HG03520 (cell line): Measurements from ENCODE around the gene MUC4.
"Not testable (repeated sequence)": the region's sequence is repeated elsewhere in the genome, so short reads cannot be mapped to it uniquely, and the experiment has no call there.

ENCODE experiments used
- ATAC-seq: cut with Tn5 transposase; IDR thresholded peaks from one replicate; pipeline ENCODE4 v1.9.1; 2021; ENCODE audit warnings: mild to moderate bottlenecking, moderate library complexity; ENCODE audit not compliant: unreplicated experiment

MUC4 gene

GRCh38 chr3:195748661-195749060 is 63.1 kb downstream of the MUC4 start:
- ATAC-seq, result no peak

- ATAC-seq, result no peak
These were observed 65.0 kb downstream of the MUC4 start for GRCh38 chr3:195746751-195747150.

- ATAC-seq, result no peak
These were observed 65.4 kb downstream of the MUC4 start for GRCh38 chr3:195746346-195746745.

GRCh38 chr3:195744437-195744836 is 67.3 kb downstream of the MUC4 start:
- no peak for ATAC-seq

- ATAC-seq, result no peak
These were observed 72.1 kb downstream of the MUC4 start for GRCh38 chr3:195739561-195740111.

GRCh38 chr3:195738274-195739044 is 73.3 kb downstream of the MUC4 start:
- no peak for ATAC-seq

- not testable (repeated sequence) for ATAC-seq
These were observed 73.9 kb downstream of the MUC4 start for GRCh38 chr3:195737782-195738181.

- no peak for ATAC-seq
These were observed 74.8 kb downstream of the MUC4 start for GRCh38 chr3:195736866-195737490.

GRCh38 chr3:195735036-195735695 is 76.6 kb downstream of the MUC4 start:
- ATAC-seq, result no peak

- no peak for ATAC-seq
These were observed 78.8 kb downstream of the MUC4 start for GRCh38 chr3:195732940-195733339.

- ATAC-seq, result no peak
These were observed 80.3 kb downstream of the MUC4 start for GRCh38 chr3:195731356-195731905.

- no peak for ATAC-seq
These were observed 82.1 kb downstream of the MUC4 start for GRCh38 chr3:195729476-195730251.

GRCh38 chr3:195728789-195729188 is 82.9 kb downstream of the MUC4 start:
- ATAC-seq, result not testable (repeated sequence)

- no peak for ATAC-seq
These were observed 84.0 kb downstream of the MUC4 start for GRCh38 chr3:195727606-195728195.

GRCh38 chr3:195725916-195726740 is 85.6 kb downstream of the MUC4 start:
- not testable (repeated sequence) for ATAC-seq

- not testable (repeated sequence) for ATAC-seq
These were observed 87.4 kb downstream of the MUC4 start for GRCh38 chr3:195724363-195724762.

GRCh38 chr3:195722996-195723345 is 88.8 kb downstream of the MUC4 start:
- not testable (repeated sequence) for ATAC-seq

GRCh38 chr3:195722139-195722995 is 89.4 kb downstream of the MUC4 start:
- ATAC-seq, result not testable (repeated sequence)
